Peyer's patch (tissue), 4 donors: ENCODE measurements around the gene ACVR1.

Experiments used
- POLR2A ChIP-seq, 2 donors: fragments of 450-650 bp; IDR thresholded peaks; one replicate each; pipeline ENCODE4 v1.5.1; 2017; ENCODE audit warnings: antibody characterized with exemption in 2 of 2, mild to moderate bottlenecking in 2 of 2, moderate library complexity in 2 of 2
- TF ChIP-seq, protein P1 (sequence below), 6 experiments: fragments of 450-650 bp in 4 of 6; fragments of 200-600 bp in 2 of 6; sonication (generic) in 1 of 6; IDR thresholded peaks; one replicate each; pipeline ENCODE4 v1.5.1; 2017 to 2019; ENCODE audit warnings: antibody characterized with exemption in 6 of 6, mild to moderate bottlenecking in 3 of 6, moderate library complexity in 1 of 6

DNA sequence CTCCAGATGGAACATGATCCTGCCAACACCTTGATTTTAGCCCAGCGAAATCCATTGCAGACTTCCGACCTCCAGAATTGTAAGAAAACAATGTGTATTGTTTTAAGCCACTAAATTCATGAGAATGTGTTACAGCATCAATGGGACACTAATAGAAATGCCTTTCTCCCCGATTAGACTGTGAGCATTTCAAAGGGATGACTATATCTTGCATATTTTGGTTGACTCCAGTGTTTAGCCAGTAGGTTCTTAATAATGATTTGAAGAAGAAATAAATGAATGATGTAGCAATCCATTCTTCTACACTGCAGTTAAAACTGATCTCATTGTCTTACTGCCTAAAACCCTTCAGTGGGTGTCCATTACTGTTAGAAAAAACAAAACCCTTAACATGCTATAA, 180.1 kb downstream of the ACVR1 start:
- TF ChIP-seq, protein P1, sequence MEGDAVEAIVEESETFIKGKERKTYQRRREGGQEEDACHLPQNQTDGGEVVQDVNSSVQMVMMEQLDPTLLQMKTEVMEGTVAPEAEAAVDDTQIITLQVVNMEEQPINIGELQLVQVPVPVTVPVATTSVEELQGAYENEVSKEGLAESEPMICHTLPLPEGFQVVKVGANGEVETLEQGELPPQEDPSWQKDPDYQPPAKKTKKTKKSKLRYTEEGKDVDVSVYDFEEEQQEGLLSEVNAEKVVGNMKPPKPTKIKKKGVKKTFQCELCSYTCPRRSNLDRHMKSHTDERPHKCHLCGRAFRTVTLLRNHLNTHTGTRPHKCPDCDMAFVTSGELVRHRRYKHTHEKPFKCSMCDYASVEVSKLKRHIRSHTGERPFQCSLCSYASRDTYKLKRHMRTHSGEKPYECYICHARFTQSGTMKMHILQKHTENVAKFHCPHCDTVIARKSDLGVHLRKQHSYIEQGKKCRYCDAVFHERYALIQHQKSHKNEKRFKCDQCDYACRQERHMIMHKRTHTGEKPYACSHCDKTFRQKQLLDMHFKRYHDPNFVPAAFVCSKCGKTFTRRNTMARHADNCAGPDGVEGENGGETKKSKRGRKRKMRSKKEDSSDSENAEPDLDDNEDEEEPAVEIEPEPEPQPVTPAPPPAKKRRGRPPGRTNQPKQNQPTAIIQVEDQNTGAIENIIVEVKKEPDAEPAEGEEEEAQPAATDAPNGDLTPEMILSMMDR (IDR thresholded peaks at IDR 0.05): no peak
- no peak for TF ChIP-seq POLR2A (IDR thresholded peaks at IDR 0.05)
